H1 (cell line): ENCODE measurements around the gene SLC16A2. TPM values are rescaled to one million over a fixed set of nuclear protein-coding genes. Genes with fewer than 3 reads are reported as not detected.

Source experiments
- SP4 ChIP-seq: IDR thresholded peaks from 2 replicates; pipeline ENCODE4 v1.6.1; 2012; ENCODE audit warnings: low read length, inconsistent platforms
- polyA plus RNA-seq, 7 experiments: library from polyadenylated mRNA; depleted of rRNA in 3 of 7; stranded (reverse) in 5 of 7; unstranded in 2 of 7; fragments of >200 nt in 5 of 7; fragments of 200-250 nt in 2 of 7; gene quantifications; 1 replicate in 5 of 7; 2 replicates in 1 of 7; 4 replicates in 1 of 7; pipeline versions ENCODE4 v1.2.1 to v1.2.3, GENCODE V29; 2011 to 2013; ENCODE audit warnings: missing spikeins in 2 of 7, mixed read lengths in 2 of 7
- total RNA-seq: library from RNA; stranded (reverse); fragmentation: NEBNext Ultra II Directional; extraction: Animal tissue kit (Norgen Biotek cat#: 25700); gene quantifications from 2 replicates; pipeline ENCODE4 v1.2.1, GENCODE V29; 2021

SLC16A2 gene
- total and polyA plus RNA-seq, 2 of the 8 experiments (the other 6 are each of a cell fraction or from before 2014, with no cell fraction given), result 24.4 to 32.2 TPM

DNA sequence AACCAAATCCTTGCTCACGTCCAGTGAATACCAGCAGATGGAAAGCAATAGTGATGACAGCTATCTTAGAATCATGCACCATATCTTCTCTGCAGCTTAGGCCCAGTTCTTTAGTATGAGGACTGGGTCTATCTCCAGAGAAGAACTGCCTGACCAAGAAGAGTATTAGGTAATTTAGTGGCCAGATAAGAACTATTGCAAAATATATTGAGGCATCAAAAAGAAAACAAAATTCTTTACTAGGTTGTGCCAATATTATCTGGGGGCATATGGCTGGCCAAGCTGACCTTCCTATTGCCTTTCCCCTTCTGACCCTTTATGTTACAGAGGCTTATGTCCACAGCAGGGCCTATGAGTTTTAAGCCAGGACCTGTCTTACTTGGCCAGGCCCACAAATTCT lies 101.9 kb downstream of the SLC16A2 start (continued):
- no peak for TF ChIP-seq SP4
- TF ChIP-seq, all 59 proteins: peak for 0
